ENCODE measurements around the gene ST3GAL6.
"Not testable (repeated sequence)": the region's sequence is repeated elsewhere in the genome, so short reads cannot be mapped to it uniquely, and the experiment has no call there.

- TF ChIP-seq ATF7 (IDR thresholded peaks at IDR 0.05); USF2 (CRISPR knock-in tag; IDR thresholded peaks at IDR 0.05); RAD51 (IDR thresholded peaks at IDR 0.05; ENCODE audit: borderline replicate concordance, low read depth); ZNF3 (CRISPR knock-in tag; IDR thresholded peaks at IDR 0.05); ZNF274 (IDR thresholded peaks at IDR 0.05; ENCODE audit: borderline replicate concordance, low read depth, low read length); ZBTB33 (CRISPR knock-in tag; IDR thresholded peaks at IDR 0.05); CTCF (IDR thresholded peaks at IDR 0.05 in 2 of 3, conservative IDR thresholded peaks at IDR 0.05 in 1 of 3; ENCODE audit: insufficient read depth in 2 of 3, low read depth in 1 of 3, low read length in 3 of 3): not testable (repeated sequence)
Observed at GRCh38 chr3:98831060-98831459, 67.9 kb downstream of the ST3GAL6 start.

All from K562 (cell line).